ENCODE data around the gene SH3BGRL3.
A peak's percentile ranks its signal among the peaks of the same experiment; 100 is the strongest.

Gene SH3BGRL3

DNA sequence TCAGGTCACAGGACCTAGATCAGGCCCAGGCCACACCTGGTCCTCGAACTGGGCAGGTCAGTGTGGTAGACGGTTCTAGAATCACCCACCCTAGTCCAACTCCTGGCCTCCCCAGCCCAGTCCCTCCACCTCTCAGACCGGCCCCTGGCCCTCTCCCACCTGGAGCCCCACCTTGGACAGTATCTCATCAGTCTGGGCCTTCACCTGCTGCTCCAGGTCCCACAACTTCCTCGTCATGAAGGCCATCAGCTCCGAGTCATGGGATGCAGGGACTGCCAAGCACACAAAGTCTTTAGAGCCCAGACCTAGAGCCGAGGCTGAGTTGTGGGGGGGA is 17.9 kb downstream of the SH3BGRL3 start:
- TF ChIP-seq, protein P1, sequence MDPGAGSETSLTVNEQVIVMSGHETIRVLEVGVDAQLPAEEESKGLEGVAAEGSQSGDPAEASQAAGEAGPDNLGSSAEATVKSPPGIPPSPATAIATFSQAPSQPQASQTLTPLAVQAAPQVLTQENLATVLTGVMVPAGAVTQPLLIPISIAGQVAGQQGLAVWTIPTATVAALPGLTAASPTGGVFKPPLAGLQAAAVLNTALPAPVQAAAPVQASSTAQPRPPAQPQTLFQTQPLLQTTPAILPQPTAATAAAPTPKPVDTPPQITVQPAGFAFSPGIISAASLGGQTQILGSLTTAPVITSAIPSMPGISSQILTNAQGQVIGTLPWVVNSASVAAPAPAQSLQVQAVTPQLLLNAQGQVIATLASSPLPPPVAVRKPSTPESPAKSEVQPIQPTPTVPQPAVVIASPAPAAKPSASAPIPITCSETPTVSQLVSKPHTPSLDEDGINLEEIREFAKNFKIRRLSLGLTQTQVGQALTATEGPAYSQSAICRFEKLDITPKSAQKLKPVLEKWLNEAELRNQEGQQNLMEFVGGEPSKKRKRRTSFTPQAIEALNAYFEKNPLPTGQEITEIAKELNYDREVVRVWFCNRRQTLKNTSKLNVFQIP (CRISPR knock-in tag; IDR thresholded peaks at IDR 0.05; ENCODE audit: borderline replicate concordance, low read depth): no peak
- TF ChIP-seq ZFP30 (CRISPR knock-in tag; IDR thresholded peaks at IDR 0.05): no peak
- TF ChIP-seq ZNF8 (CRISPR knock-in tag; IDR thresholded peaks at IDR 0.05): no peak
- no peak for TF ChIP-seq OSR1 (CRISPR knock-in tag; IDR thresholded peaks at IDR 0.05)
- TF ChIP-seq CREB5 (CRISPR knock-in tag; IDR thresholded peaks at IDR 0.05; ENCODE audit: low read depth): no peak
- no peak for TF ChIP-seq CSDC2 (CRISPR knock-in tag; IDR thresholded peaks at IDR 0.05)
- TF ChIP-seq GLIS3 (CRISPR knock-in tag; IDR thresholded peaks at IDR 0.05): no peak
- no peak for TF ChIP-seq ARNTL (CRISPR knock-in tag; IDR thresholded peaks at IDR 0.05; ENCODE audit: borderline replicate concordance, low read depth)
- no peak for TF ChIP-seq ZC3H10 (CRISPR knock-in tag; IDR thresholded peaks at IDR 0.05)
- no peak for TF ChIP-seq SNAI2 (CRISPR knock-in tag; IDR thresholded peaks at IDR 0.05)
- no peak for TF ChIP-seq ZFP3 (CRISPR knock-in tag; IDR thresholded peaks at IDR 0.05)
- TF ChIP-seq TOX (CRISPR knock-in tag; IDR thresholded peaks at IDR 0.05; ENCODE audit: borderline replicate concordance): no peak
- no peak for TF ChIP-seq ZNF565 (CRISPR knock-in tag; conservative IDR thresholded peaks at IDR 0.05; ENCODE audit: low read depth)
- TF ChIP-seq, protein P2, sequence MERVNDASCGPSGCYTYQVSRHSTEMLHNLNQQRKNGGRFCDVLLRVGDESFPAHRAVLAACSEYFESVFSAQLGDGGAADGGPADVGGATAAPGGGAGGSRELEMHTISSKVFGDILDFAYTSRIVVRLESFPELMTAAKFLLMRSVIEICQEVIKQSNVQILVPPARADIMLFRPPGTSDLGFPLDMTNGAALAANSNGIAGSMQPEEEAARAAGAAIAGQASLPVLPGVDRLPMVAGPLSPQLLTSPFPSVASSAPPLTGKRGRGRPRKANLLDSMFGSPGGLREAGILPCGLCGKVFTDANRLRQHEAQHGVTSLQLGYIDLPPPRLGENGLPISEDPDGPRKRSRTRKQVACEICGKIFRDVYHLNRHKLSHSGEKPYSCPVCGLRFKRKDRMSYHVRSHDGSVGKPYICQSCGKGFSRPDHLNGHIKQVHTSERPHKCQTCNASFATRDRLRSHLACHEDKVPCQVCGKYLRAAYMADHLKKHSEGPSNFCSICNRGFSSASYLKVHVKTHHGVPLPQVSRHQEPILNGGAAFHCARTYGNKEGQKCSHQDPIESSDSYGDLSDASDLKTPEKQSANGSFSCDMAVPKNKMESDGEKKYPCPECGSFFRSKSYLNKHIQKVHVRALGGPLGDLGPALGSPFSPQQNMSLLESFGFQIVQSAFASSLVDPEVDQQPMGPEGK (CRISPR knock-in tag; IDR thresholded peaks at IDR 0.05; ENCODE audit: borderline replicate concordance): no peak
- no peak for TF ChIP-seq ZNF70 (CRISPR knock-in tag; IDR thresholded peaks at IDR 0.05)
- no peak for ATAC-seq

DNA sequence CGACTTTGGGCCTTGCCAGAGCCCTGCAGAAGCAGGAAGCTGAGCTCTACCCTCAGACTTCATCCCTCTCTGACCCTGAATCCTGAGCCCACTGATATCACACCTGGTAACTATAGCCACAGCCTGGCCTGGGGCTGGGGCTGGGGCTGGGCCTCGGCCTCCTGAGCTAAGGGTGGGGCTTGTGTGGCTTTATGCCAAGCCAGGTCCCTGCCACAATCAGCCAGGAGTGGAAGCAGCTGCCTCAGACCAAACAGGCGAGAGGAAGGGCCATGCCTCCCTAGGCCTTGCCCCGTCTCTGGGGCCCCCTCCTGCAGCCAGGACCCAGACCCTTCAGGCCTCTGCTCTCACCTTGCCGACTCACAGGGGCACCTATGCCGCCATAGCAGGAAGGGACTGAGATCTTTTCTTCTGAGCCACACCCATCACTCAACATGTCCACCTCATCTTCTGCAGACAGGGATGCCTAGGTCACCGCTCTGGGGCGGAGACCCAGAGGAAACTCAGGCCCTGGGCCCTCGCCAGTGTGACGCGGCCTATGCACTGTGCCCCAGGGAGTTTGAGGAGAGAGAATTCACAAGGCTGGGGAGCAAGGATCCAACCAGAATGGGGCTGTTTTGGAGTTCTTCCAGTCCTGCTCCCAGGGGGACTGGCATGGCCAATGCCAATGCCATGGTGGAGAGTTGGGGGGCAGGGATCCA is 20.8 kb downstream of the SH3BGRL3 start:
- no peak for ATAC-seq
- TF ChIP-seq ZNF8 (CRISPR knock-in tag; IDR thresholded peaks at IDR 0.05) (no peak), TOX (CRISPR knock-in tag; IDR thresholded peaks at IDR 0.05; ENCODE audit: borderline replicate concordance) (no peak), ZNF565 (CRISPR knock-in tag; conservative IDR thresholded peaks at IDR 0.05; ENCODE audit: low read depth) (no peak), ISL1 (CRISPR knock-in tag; IDR thresholded peaks at IDR 0.05) (no peak), OSR1 (CRISPR knock-in tag; IDR thresholded peaks at IDR 0.05) (no peak), ESRRG (CRISPR knock-in tag; IDR thresholded peaks at IDR 0.05) (no peak), BACH2 (CRISPR knock-in tag; IDR thresholded peaks at IDR 0.05; ENCODE audit: borderline replicate concordance) (no peak)

- no peak for ATAC-seq
Measured at GRCh38 chr1:26302733-26303405, 23.0 kb downstream of the SH3BGRL3 start.

DNA sequence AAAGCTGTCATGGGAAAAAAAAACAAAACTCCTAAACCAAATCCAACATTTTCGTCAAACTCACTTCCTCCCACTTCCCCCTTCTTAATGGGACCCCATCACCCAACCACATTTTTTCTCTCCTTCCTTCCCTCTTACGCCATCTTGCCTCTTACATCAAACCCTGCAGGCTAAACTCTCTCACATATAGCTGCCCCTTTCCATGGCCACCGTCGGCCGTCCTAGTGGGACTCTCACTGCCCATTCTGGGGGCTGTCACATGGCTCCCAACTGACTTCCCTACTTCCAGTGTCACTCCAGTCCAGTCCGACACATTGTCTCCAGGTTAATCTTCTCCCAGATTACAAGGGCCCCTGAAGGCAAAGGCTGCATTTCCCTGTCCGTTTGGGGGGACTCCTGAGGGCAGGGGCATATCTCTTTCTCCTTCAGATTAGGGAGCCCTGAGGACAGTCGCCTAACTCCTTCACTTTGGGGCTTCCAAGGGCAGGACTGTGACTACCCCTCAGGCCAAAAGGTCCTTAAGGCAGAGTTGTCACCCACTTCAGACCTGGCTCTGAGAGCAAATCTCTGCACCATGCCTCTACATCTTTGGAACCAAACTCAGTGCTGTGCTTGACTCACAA is 25.9 kb downstream of the SH3BGRL3 start:
- ATAC-seq: peak; percentile 9
- TF ChIP-seq, protein P2 (CRISPR knock-in tag; IDR thresholded peaks at IDR 0.05; ENCODE audit: borderline replicate concordance): no peak
- TF ChIP-seq TOX (CRISPR knock-in tag; IDR thresholded peaks at IDR 0.05; ENCODE audit: borderline replicate concordance) (no peak), CSDC2 (CRISPR knock-in tag; IDR thresholded peaks at IDR 0.05) (no peak), OSR1 (CRISPR knock-in tag; IDR thresholded peaks at IDR 0.05) (no peak), ZNF8 (CRISPR knock-in tag; IDR thresholded peaks at IDR 0.05) (no peak)
- TF ChIP-seq, protein P3, sequence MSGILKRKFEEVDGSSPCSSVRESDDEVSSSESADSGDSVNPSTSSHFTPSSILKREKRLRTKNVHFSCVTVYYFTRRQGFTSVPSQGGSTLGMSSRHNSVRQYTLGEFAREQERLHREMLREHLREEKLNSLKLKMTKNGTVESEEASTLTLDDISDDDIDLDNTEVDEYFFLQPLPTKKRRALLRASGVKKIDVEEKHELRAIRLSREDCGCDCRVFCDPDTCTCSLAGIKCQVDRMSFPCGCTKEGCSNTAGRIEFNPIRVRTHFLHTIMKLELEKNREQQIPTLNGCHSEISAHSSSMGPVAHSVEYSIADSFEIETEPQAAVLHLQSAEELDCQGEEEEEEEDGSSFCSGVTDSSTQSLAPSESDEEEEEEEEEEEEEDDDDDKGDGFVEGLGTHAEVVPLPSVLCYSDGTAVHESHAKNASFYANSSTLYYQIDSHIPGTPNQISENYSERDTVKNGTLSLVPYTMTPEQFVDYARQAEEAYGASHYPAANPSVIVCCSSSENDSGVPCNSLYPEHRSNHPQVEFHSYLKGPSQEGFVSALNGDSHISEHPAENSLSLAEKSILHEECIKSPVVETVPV (CRISPR knock-in tag; IDR thresholded peaks at IDR 0.05): no peak

More at GRCh38 chr1:26302733-26303405, 23.0 kb downstream of the SH3BGRL3 start:
- TF ChIP-seq TCF4 (CRISPR knock-in tag; IDR thresholded peaks at IDR 0.05; ENCODE audit: borderline replicate concordance) (no peak), SNAI2 (CRISPR knock-in tag; IDR thresholded peaks at IDR 0.05) (no peak), ZNF8 (CRISPR knock-in tag; IDR thresholded peaks at IDR 0.05) (no peak)
- TF ChIP-seq, protein P3 (CRISPR knock-in tag; IDR thresholded peaks at IDR 0.05): no peak
